Prostate gland (tissue), 2 donors: Measurements from ENCODE around the gene TMEM63C. TPM values are rescaled to one million over a fixed set of nuclear protein-coding genes. Genes with fewer than 3 reads are reported as not detected.

ENCODE experiments used
- DNase-seq: peaks from one replicate; pipeline ENCODE4 v3.0.0-alpha.2; 2019; ENCODE audit warnings: low spot score
- H3K27ac ChIP-seq, 2 donors: fragments of 200-600 bp; sonication (generic); 2 replicates each; pipeline ENCODE4 v1.5.1; 2017 to 2019
- H3K27me3 ChIP-seq: fragments of 200-600 bp; sonication (generic); replicated peaks from 2 replicates; pipeline ENCODE4 v1.5.1; 2019; ENCODE audit not compliant: insufficient read depth
- H3K36me3 ChIP-seq, 2 donors: fragments of 200-600 bp; sonication (generic); 1 replicate in 1 of 2; 2 replicates in 1 of 2; pipeline versions ENCODE4 v1.5.1 to v1.8.1; 2017 to 2019
- H3K4me1 ChIP-seq: fragments of 200-600 bp; sonication (generic); replicated peaks from 2 replicates; pipeline ENCODE4 v1.5.1; 2019
- H3K4me3 ChIP-seq, 2 donors: fragments of 200-600 bp; sonication (generic); 2 replicates each; pipeline ENCODE4 v1.5.1; 2017 to 2019
- H3K9me3 ChIP-seq: fragments of 200-600 bp; sonication (generic); 2 replicates; pipeline ENCODE4 v1.5.1; 2017
- CTCF ChIP-seq, 4 experiments: fragments of 200-600 bp in 2 of 4; fragments of 450-650 bp in 2 of 4; sonication (generic) in 2 of 4; IDR thresholded peaks; 1 replicate in 3 of 4; 2 replicates in 1 of 4; pipeline ENCODE4 v1.5.1; 2016 to 2019; ENCODE audit warnings: antibody characterized with exemption in 4 of 4, mild to moderate bottlenecking in 2 of 4, moderate library complexity in 2 of 4
- POLR2A ChIP-seq: fragments of 450-650 bp; IDR thresholded peaks from one replicate; pipeline ENCODE4 v1.6.1; 2016; ENCODE audit warnings: antibody characterized with exemption, mild to moderate bottlenecking
- POLR2AphosphoS5 ChIP-seq: sonication (generic); formaldehyde crosslinking; IDR thresholded peaks from one replicate; pipeline ENCODE4 v1.6.1; 2017; ENCODE audit warnings: antibody characterized with exemption
- WGBS: methylation state at CpG from one replicate; pipeline ENCODE4 v1.1.5; 2018; 5-methylcytosine and 5-hydroxymethylcytosine counted together
- intact Hi-C: fragments of 100-400 bp; cut with DNase I; formaldehyde crosslinking; loops from one replicate; pipeline ENCODE4 v1.14.2; 2022
- total RNA-seq, 2 donors: library from RNA; depleted of rRNA; stranded (reverse); fragments of >200 nt; gene quantifications; one replicate each; pipeline ENCODE4 v1.1.0, GENCODE V29; 2016

Gene TMEM63C
- total RNA-seq, 2 donors from 2014 or later, result 2.0 to 7.8 TPM

- Histone ChIP-seq H3K27me3 (no peaks in the 10 kb centered on the region), H3K36me3 (no peaks in the 10 kb centered on the region), H3K27ac (no peak overlapping the region), H3K9me3 (no peaks in the 10 kb centered on the region), H3K4me3 (no peak overlapping the region), H3K4me1 (no peaks in the 10 kb centered on the region)
- DNase-seq, result no peak
- no peak for TF ChIP-seq POLR2A
- no peak for TF ChIP-seq CTCF (IDR thresholded peaks at IDR 0.05)
- no peak for TF ChIP-seq POLR2AphosphoS5
- intact Hi-C loops, result no loop called here
- WGBS, result 56% methylated on average over 3 of the region's 3 CpGs
Measured at GRCh38 chr14:77217551-77217950, 36.0 kb downstream of the TMEM63C start.

- no peak for DNase-seq
- intact Hi-C loops, result no loop called here
- Histone ChIP-seq H3K27me3 (no peaks in the 10 kb centered on the region), H3K36me3 (no peaks in the 10 kb centered on the region), H3K9me3 (no peaks in the 10 kb centered on the region), H3K27ac (no peak overlapping the region), H3K4me1 (no peaks in the 10 kb centered on the region), H3K4me3 (no peak overlapping the region)
- 61% methylated on average over 5 of the region's 10 CpGs for WGBS
- TF ChIP-seq CTCF (IDR thresholded peaks at IDR 0.05) (no peak), POLR2A (no peak), POLR2AphosphoS5 (no peak)
Measured at GRCh38 chr14:77219591-77219990, 38.0 kb downstream of the TMEM63C start.

- no peaks in the 10 kb centered on the region for H3K36me3 ChIP-seq
- DNase-seq, result no peak
- intact Hi-C loops, result no loop called here
- no peaks in the 10 kb centered on the region for H3K9me3 ChIP-seq
- H3K27ac ChIP-seq, result no peak overlapping the region
- 62% methylated on average over 19 of the region's 24 CpGs for WGBS
- H3K27me3 ChIP-seq, result no peaks in the 10 kb centered on the region
- no peaks in the 10 kb centered on the region for H3K4me1 ChIP-seq
- H3K4me3 ChIP-seq, result no peak overlapping the region
- TF ChIP-seq POLR2AphosphoS5 (no peak), CTCF (IDR thresholded peaks at IDR 0.05) (no peak), POLR2A (no peak)
Measured at GRCh38 chr14:77220246-77221017, 38.8 kb downstream of the TMEM63C start.

DNA sequence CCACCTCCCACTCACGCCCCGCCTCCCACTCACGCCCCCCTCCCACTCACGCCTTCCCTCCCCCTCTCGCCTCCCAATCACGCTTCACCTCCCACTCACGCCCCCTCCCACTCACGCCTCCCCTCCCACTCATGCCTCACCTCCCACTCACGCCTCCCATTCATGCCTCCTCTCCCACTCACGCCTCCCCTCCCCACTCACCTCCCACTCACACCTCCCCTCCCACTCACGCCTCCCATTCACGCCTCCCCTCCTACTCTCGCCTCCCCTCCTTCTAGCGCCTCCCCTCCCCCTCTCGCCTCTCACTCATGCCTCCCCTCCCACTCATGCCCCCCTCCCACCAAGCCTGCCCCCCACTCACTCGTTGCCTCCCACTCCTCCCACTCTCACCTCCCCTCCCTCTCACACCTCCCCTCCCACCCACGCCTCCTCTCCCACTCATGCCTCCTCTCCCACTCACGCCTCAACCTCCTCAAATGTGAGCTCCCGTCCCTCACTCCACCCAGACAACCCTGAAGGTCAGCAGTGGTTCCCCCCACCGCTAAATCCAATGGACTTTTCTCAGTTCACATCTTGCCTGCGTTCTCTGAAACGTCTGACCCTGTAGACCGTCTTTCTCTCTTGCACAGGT is 39.8 kb downstream of the TMEM63C start:
- Histone ChIP-seq H3K27me3 (no peaks in the 10 kb centered on the region), H3K4me3 (no peak overlapping the region), H3K27ac (no peak overlapping the region), H3K9me3 (no peaks in the 10 kb centered on the region), H3K4me1 (no peaks in the 10 kb centered on the region), H3K36me3 (no peaks in the 10 kb centered on the region)
- intact Hi-C loops, result no loop called here
- DNase-seq, result no peak
- WGBS, result 65% methylated on average over 23 of the region's 23 CpGs
- TF ChIP-seq POLR2AphosphoS5 (no peak), POLR2A (no peak), CTCF (IDR thresholded peaks at IDR 0.05) (no peak)
